ENCODE measurements around the gene RAB36. TPM values are rescaled to one million over a fixed set of nuclear protein-coding genes. Genes with fewer than 3 reads are reported as not detected.
A peak's percentile ranks its signal among the peaks of the same experiment; 100 is the strongest.

RAB36 gene
- total and polyA plus RNA-seq, 10 donors: 1.0 to 3.7 (median 1.6) TPM

DNA sequence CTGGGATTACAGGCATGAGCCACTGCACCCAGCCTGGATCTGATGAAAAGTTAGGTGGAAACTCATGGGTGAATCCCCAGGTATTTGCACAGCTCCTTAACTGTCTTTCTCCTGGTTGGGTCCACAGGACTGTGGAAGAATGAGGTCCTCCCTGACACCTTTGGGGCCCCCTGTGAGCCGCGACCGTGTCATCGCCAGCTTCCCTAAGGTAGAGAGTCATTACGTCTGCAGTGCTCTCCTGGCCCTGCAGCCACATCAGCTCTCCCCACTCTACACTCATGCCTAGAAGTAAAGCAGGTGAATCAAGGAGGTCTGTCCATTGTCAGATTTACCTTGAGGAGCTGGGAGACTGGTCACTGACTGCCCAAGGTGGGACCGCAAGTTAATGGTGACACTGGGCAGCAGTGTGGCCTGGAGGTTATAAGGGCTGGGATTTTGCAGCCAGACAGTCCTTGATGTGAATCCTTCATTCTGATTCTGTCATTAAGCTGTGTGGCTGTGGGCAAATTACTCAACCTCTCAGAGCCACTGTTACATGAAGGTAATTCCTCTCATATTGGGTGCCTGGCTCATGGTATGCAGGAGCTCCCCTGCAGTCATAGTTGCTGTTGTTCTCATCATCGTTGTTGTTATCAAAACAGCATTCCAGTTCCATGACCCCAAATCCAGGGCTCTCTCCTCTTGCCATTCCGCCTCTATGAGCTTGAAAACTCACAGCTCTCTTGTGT, 1.4 kb downstream of the RAB36 start:
- Histone ChIP-seq H3K27me3 (replicated peaks in 1 of 7) (no peaks in the 10 kb centered on the region), H3K9me3 (no peaks in the 10 kb centered on the region), H3K27ac (peak overlapping the region in 4 of 8 donors; percentile 51 to 80 (median 60)), H3K4me1 (peaks cover 22 to 88% (median 45%) of the 10 kb centered on the region in 6 donors), H3K36me3 (peaks cover 0 to 7% (median 0%) of the 10 kb centered on the region in 6 donors), H3K4me3 (no peak overlapping the region)
- TF ChIP-seq, protein P1, sequence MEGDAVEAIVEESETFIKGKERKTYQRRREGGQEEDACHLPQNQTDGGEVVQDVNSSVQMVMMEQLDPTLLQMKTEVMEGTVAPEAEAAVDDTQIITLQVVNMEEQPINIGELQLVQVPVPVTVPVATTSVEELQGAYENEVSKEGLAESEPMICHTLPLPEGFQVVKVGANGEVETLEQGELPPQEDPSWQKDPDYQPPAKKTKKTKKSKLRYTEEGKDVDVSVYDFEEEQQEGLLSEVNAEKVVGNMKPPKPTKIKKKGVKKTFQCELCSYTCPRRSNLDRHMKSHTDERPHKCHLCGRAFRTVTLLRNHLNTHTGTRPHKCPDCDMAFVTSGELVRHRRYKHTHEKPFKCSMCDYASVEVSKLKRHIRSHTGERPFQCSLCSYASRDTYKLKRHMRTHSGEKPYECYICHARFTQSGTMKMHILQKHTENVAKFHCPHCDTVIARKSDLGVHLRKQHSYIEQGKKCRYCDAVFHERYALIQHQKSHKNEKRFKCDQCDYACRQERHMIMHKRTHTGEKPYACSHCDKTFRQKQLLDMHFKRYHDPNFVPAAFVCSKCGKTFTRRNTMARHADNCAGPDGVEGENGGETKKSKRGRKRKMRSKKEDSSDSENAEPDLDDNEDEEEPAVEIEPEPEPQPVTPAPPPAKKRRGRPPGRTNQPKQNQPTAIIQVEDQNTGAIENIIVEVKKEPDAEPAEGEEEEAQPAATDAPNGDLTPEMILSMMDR (IDR thresholded peaks at IDR 0.05 in 8 of 11, conservative IDR thresholded peaks at IDR 0.05 in 3 of 11): no peak
- TF ChIP-seq POLR2A (IDR thresholded peaks at IDR 0.05) (no peak), POLR2AphosphoS5 (IDR thresholded peaks at IDR 0.05) (no peak)
- peak; percentile 66 for DNase-seq
- 81 to 90% (median 84%) methylated on average over 2 to 8 of the region's 8 CpGs for WGBS, 5 donors
- intact Hi-C loops (cut with DNase I; ENCODE audit: low total_unique reads): no loop called here

DNA sequence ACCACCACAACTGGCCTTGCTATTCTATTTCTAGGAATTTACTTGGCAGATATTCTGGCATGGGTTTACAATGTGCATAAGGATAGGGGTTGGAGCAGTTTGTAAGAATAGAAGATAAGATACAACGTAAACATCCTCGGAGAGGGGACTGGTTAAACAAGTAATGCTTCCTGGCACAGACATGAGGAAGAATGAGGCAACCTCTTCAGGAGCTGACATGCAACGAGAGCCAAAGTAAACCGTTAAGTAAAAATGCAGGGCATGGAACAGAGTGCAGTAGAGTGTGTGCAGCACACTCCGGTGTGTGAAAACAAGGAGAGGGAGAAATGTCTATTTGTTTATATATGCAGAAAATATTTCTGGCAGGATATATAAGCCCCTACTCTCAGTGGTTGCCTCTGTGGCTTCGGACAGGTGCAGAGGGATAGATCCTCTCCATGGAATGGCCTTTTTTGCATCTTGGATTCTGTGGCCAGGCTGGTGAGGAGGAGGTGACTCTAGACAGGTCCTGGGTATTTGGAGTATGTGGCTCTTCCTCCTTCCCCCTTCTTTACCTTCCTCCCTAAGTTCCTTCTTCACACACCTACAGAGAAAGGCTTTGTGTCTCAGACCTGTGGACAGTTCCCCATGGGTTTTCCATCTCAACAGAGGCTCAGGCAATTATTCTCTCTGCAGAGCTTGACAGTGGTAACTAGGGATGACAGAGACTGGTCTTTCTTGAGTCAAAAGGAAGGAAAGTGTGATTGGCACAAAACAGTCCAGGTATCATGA, 2.5 kb downstream of the RAB36 start:
- 49 to 72% (median 63%) methylated on average over 6 of the region's 6 CpGs for WGBS, 5 donors
- TF ChIP-seq POLR2A (IDR thresholded peaks at IDR 0.05) (no peak), POLR2AphosphoS5 (IDR thresholded peaks at IDR 0.05) (no peak)
- TF ChIP-seq, protein P1 (IDR thresholded peaks at IDR 0.05 in 8 of 11, conservative IDR thresholded peaks at IDR 0.05 in 3 of 11): no peak
- H3K9me3 ChIP-seq: no peaks in the 10 kb centered on the region
- H3K27me3 ChIP-seq (replicated peaks in 1 of 7): no peaks in the 10 kb centered on the region
- peaks cover 0 to 7% (median 0%) of the 10 kb centered on the region in 6 donors for H3K36me3 ChIP-seq
- intact Hi-C loops (cut with DNase I; ENCODE audit: low total_unique reads): no loop called here
- no peak overlapping the region for H3K4me3 ChIP-seq
- H3K4me1 ChIP-seq: peaks cover 14 to 88% (median 45%) of the 10 kb centered on the region in 6 donors
- no peak for DNase-seq
- H3K27ac ChIP-seq: peak overlapping the region in 3 of 8 donors; percentile 23 to 80 (median 41)

DNA sequence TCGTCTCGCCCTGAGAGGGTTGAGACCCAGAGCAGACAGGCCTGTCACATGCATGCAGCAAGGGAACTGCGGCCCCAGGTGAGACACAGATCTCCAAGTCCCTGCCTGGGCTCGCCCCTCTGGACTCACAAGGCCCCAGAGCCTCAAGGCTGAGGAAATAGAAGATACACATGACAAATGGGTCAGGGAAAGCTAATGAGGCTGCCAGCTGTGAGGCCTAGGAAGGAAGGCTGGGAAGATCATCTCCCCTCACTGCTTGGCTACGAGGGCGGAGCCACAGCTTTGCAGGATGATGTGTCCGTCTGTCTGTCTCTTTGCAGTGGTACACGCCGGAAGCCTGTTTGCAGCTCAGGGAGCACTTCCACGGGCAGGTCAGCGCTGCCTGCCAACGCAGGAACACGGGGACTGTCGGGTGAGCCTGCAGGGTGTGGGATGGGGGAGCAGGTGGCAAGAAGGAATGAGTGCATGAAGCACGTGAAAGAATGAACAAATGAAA, 4.5 kb downstream of the RAB36 start:
- DNase-seq: peak; percentile 67
- H3K4me1 ChIP-seq: peaks cover 6 to 87% (median 41%) of the 10 kb centered on the region in 6 donors
- 89 to 96% (median 92%) methylated on average over 14 to 15 of the region's 15 CpGs for WGBS, 5 donors

More for the DNA sequence above, 4.5 kb downstream of the RAB36 start:
- no peaks in the 10 kb centered on the region for H3K9me3 ChIP-seq
- H3K27ac ChIP-seq: peak overlapping the region in 2 of 8 donors; percentile 94 to 98
- TF ChIP-seq POLR2A (IDR thresholded peaks at IDR 0.05): no peak
- TF ChIP-seq, protein P1 (IDR thresholded peaks at IDR 0.05 in 8 of 11, conservative IDR thresholded peaks at IDR 0.05 in 3 of 11): no peak
- no peak for TF ChIP-seq POLR2AphosphoS5 (IDR thresholded peaks at IDR 0.05)
- no peak overlapping the region for H3K4me3 ChIP-seq
- peaks cover 0 to 7% (median 0%) of the 10 kb centered on the region in 6 donors for H3K36me3 ChIP-seq
- H3K27me3 ChIP-seq (replicated peaks in 1 of 7): no peaks in the 10 kb centered on the region
- intact Hi-C loops (cut with DNase I; ENCODE audit: low total_unique reads): no loop called here

All from spleen (tissue), 11 donors.